IMR-90 (cell line): Measurements from ENCODE around the gene C3orf80. TPM values are rescaled to one million over a fixed set of nuclear protein-coding genes. Genes with fewer than 3 reads are reported as not detected.

Experiments
- ATAC-seq: fragments of 200-7000 bp; cut with Tn5 transposase; 2 replicates; pipeline ENCODE4 v1.9.1; 2020; ENCODE audit warnings: low read depth, mild to moderate bottlenecking, moderate library complexity
- BruUV-seq: library from RNA; stranded (reverse); fragments of 400-500 nt; replicated peaks from 2 replicates; lab custom pipeline; 2021; lab: Mats Ljungman, UMichigan
- CTCF ChIA-PET: fragments of 300-600 bp; formaldehyde crosslinking; extraction: SDS; loops from one replicate; lab custom pipeline; 2021; ENCODE audit warnings: antibody characterized with exemption; lab: Yijun Ruan, JAX
- POLR2A ChIA-PET: fragments of 300-600 bp; sonication (Branson Sonifier 250); formaldehyde crosslinking; loops from one replicate; lab custom pipeline; 2022; ENCODE audit warnings: antibody characterized with exemption; ENCODE audit not compliant: unreplicated experiment; lab: Charles Lee
- DNase-seq: peaks from one replicate; pipeline ENCODE4 v3.0.0; 2013
- H2AFZ ChIP-seq: replicated peaks from 2 replicates; pipeline ENCODE3; 2013; ENCODE audit warnings: low read length, mild to moderate bottlenecking; ENCODE audit not compliant: poor library complexity
- H2AK5ac ChIP-seq: 2 replicates; pipeline ENCODE4 v1.6.1; 2013; ENCODE audit warnings: low read depth, low read length, inconsistent platforms
- H2AK9ac ChIP-seq: replicated peaks from 2 replicates; pipeline ENCODE3; 2013; ENCODE audit warnings: mild to moderate bottlenecking, low read depth, low read length, moderate library complexity; ENCODE audit not compliant: poor library complexity
- H2BK120ac ChIP-seq: 2 replicates; pipeline ENCODE4 v1.6.1; 2013; ENCODE audit warnings: low read depth, low read length, inconsistent platforms
- H2BK15ac ChIP-seq: 3 replicates; pipeline ENCODE4 v1.6.1; 2013; ENCODE audit warnings: low read depth, low read length, inconsistent platforms
- H2BK20ac ChIP-seq: 2 replicates; pipeline ENCODE4 v1.6.1; 2013; ENCODE audit warnings: low read depth, mild to moderate bottlenecking, inconsistent platforms, low read length, moderate library complexity
- H2BK5ac ChIP-seq: 2 replicates; pipeline ENCODE4 v1.6.1; 2013; ENCODE audit warnings: mild to moderate bottlenecking, low read depth, low read length, inconsistent platforms; ENCODE audit not compliant: poor library complexity, severe bottlenecking
- H3K14ac ChIP-seq: replicated peaks from 2 replicates; pipeline ENCODE4 v1.6.1; 2013; ENCODE audit warnings: low read depth, low read length, inconsistent platforms
- H3K18ac ChIP-seq: 2 replicates; pipeline ENCODE4 v1.6.1; 2013; ENCODE audit warnings: low read depth, low read length, control low read depth
- H3K23ac ChIP-seq: 2 replicates; pipeline ENCODE4 v1.6.1; 2013; ENCODE audit warnings: low read depth, low read length, inconsistent platforms
- H3K27ac ChIP-seq: 2 replicates; pipeline ENCODE4 v1.5.1; 2013; ENCODE audit warnings: mild to moderate bottlenecking, control low read depth, low read length; ENCODE audit not compliant: insufficient read depth
- H3K27me3 ChIP-seq: 2 replicates; pipeline ENCODE4 v1.6.1; 2013; ENCODE audit warnings: low read length; ENCODE audit not compliant: control insufficient read depth, insufficient read depth
- H3K36me3 ChIP-seq: 2 replicates; pipeline ENCODE4 v1.6.1; 2013; ENCODE audit warnings: low read length, mixed read lengths; ENCODE audit not compliant: control insufficient read depth, insufficient read depth
- H3K4ac ChIP-seq: 2 replicates; pipeline ENCODE4 v1.6.1; 2013; ENCODE audit warnings: low read depth, low read length, inconsistent platforms
- H3K4me1 ChIP-seq: 2 replicates; pipeline ENCODE4 v1.6.1; 2013; ENCODE audit warnings: low read length, mixed read lengths; ENCODE audit not compliant: control insufficient read depth, insufficient read depth
- H3K4me2 ChIP-seq: 2 replicates; pipeline ENCODE4 v1.6.1; 2013; ENCODE audit warnings: low read depth, mild to moderate bottlenecking, control low read depth, low read length, moderate library complexity
- H3K4me3 ChIP-seq: 2 replicates; pipeline ENCODE4 v1.5.1; 2013; ENCODE audit warnings: low read depth, mild to moderate bottlenecking, control low read depth, low read length, moderate library complexity; ENCODE audit not compliant: insufficient read depth
- H3K56ac ChIP-seq: 2 replicates; pipeline ENCODE4 v1.6.1; 2013; ENCODE audit warnings: low read length, inconsistent platforms; ENCODE audit not compliant: insufficient read depth; ENCODE audit errors: extremely low read depth
- H3K79me1 ChIP-seq, 2 experiments: 2 replicates each; pipeline ENCODE4 v1.6.1; 2013; ENCODE audit warnings: low read length in 2 of 2, inconsistent platforms in 1 of 2, low read depth in 1 of 2
- H3K9ac ChIP-seq: 2 replicates; pipeline ENCODE4 v1.6.1; 2013; ENCODE audit warnings: low read depth, low read length, control low read depth
- H3K9me1 ChIP-seq: 2 replicates; pipeline ENCODE4 v1.6.1; 2013; ENCODE audit warnings: low read length, inconsistent platforms; ENCODE audit not compliant: insufficient read depth
- H3K9me3 ChIP-seq: 2 replicates; pipeline ENCODE4 v1.6.1; 2013; ENCODE audit warnings: low read length; ENCODE audit not compliant: control insufficient read depth, insufficient read depth
- H4K20me1 ChIP-seq: 2 replicates; pipeline ENCODE4 v1.6.1; 2013; ENCODE audit warnings: low read length, inconsistent platforms; ENCODE audit not compliant: insufficient read depth
- H4K5ac ChIP-seq: 2 replicates; pipeline ENCODE4 v1.6.1; 2013; ENCODE audit warnings: mild to moderate bottlenecking, low read depth, low read length, control low read depth
- H4K8ac ChIP-seq, 2 experiments: 2 replicates each; pipeline ENCODE4 v1.6.1; 2013; ENCODE audit warnings: low read depth in 2 of 2, low read length in 2 of 2, control low read depth in 1 of 2, inconsistent platforms in 1 of 2
- H4K91ac ChIP-seq: 2 replicates; pipeline ENCODE4 v1.6.1; 2013; ENCODE audit warnings: low read depth, low read length, inconsistent platforms; ENCODE audit not compliant: insufficient read depth
- BHLHE40 ChIP-seq: fragments of 150-350 bp; IDR thresholded peaks from 2 replicates; pipeline ENCODE4 v1.6.1; 2016; ENCODE audit warnings: mild to moderate bottlenecking, low read depth, low read length
- CEBPB ChIP-seq: IDR thresholded peaks from 2 replicates; pipeline ENCODE4 v1.6.1; 2012; ENCODE audit warnings: low read depth, low read length, improper control_type of control experiment
- CHD1 ChIP-seq: IDR thresholded peaks from 2 replicates; pipeline ENCODE4 v1.6.1; 2012; ENCODE audit warnings: low read depth, low read length, improper control_type of control experiment
- CTCF ChIP-seq: conservative IDR thresholded peaks from 2 replicates; pipeline ENCODE4 v1.5.1; 2012; ENCODE audit warnings: mild to moderate bottlenecking, low read depth, low read length, improper control_type of control experiment
- ELK1 ChIP-seq: fragments of 150-350 bp; IDR thresholded peaks from 2 replicates; pipeline ENCODE4 v1.6.1; 2016; ENCODE audit warnings: low read depth, mild to moderate bottlenecking, low read length, moderate library complexity, borderline replicate concordance
- FOS ChIP-seq: fragments of 150-350 bp; IDR thresholded peaks from 2 replicates; pipeline ENCODE4 v1.6.1; 2016; ENCODE audit warnings: low read depth, low read length
- MAFK ChIP-seq: IDR thresholded peaks from 2 replicates; pipeline ENCODE4 v1.6.1; 2012; ENCODE audit warnings: low read depth, low read length, improper control_type of control experiment
- MAZ ChIP-seq: IDR thresholded peaks from 2 replicates; pipeline ENCODE4 v1.6.1; 2012; ENCODE audit warnings: low read depth, mild to moderate bottlenecking, low read length, improper control_type of control experiment, moderate library complexity, borderline replicate concordance
- MXI1 ChIP-seq: IDR thresholded peaks from 2 replicates; pipeline ENCODE4 v1.6.1; 2012; ENCODE audit warnings: low read depth, mild to moderate bottlenecking, low read length, moderate library complexity, borderline replicate concordance
- NFE2L2 ChIP-seq: fragments of 150-350 bp; IDR thresholded peaks from 2 replicates; pipeline ENCODE4 v1.6.1; 2016; ENCODE audit warnings: low read depth, mild to moderate bottlenecking, low read length
- POLR2A ChIP-seq: IDR thresholded peaks from 2 replicates; pipeline ENCODE4 v1.6.1; 2012; ENCODE audit warnings: mild to moderate bottlenecking, low read depth, low read length
- RAD21 ChIP-seq: IDR thresholded peaks from 2 replicates; pipeline ENCODE4 v1.6.1; 2012; ENCODE audit warnings: low read length, improper control_type of control experiment
- RCOR1 ChIP-seq: IDR thresholded peaks from 2 replicates; pipeline ENCODE4 v1.6.1; 2012; ENCODE audit warnings: mild to moderate bottlenecking, low read length, improper control_type of control experiment; ENCODE audit not compliant: insufficient replicate concordance
- RFX5 ChIP-seq: IDR thresholded peaks from 2 replicates; pipeline ENCODE4 v1.8.0; 2012; ENCODE audit warnings: low read depth, mild to moderate bottlenecking, low read length, moderate library complexity
- SMC3 ChIP-seq: fragments of 150-350 bp; IDR thresholded peaks from 2 replicates; pipeline ENCODE4 v1.6.1; 2016; ENCODE audit warnings: low read depth, mild to moderate bottlenecking, antibody characterized with exemption, low read length, moderate library complexity
- USF2 ChIP-seq: fragments of 150-350 bp; IDR thresholded peaks from 2 replicates; pipeline ENCODE4 v1.6.1; 2017; ENCODE audit warnings: mild to moderate bottlenecking, antibody characterized with exemption, low read length, low read depth
- WGBS, 2 experiments: methylation state at CpG; one replicate each; pipeline versions ENCODE4 v1.1.5 to v1.1.7; 2013; ENCODE audit warnings: missing lambda C conversion rate in 2 of 2; ENCODE audit not compliant: insufficient read length in 1 of 2; ENCODE audit errors: extremely low coverage in 2 of 2; 5-methylcytosine and 5-hydroxymethylcytosine counted together
- dilution Hi-C: fragments of 300-500 bp; cut with HindIII; formaldehyde crosslinking; loops from one replicate; pipeline ENCODE4 v1.14.3; 2018; ENCODE audit warnings: low sequenced_read_pairs; ENCODE audit not compliant: unreplicated experiment
- in situ Hi-C: fragments of 300-500 bp; cut with MboI; formaldehyde crosslinking; loops from 3 replicates; pipeline ENCODE4 v1.14.3; 2019; ENCODE audit warnings: low sequenced_read_pairs, inconsistent platforms, mixed read lengths
- intact Hi-C: fragments of 100-400 bp; cut with micrococcal nuclease; formaldehyde crosslinking; loops from 2 replicates; pipeline ENCODE4 v1.10.0; 2022
- polyA plus RNA-seq, 3 experiments: library from polyadenylated mRNA; depleted of rRNA; stranded (reverse); fragments of >200 nt; gene quantifications; 2 replicates each; pipeline ENCODE4 v1.2.3, GENCODE V29; 2012; ENCODE audit warnings: low replicate concordance in 1 of 3
- total RNA-seq: library from RNA; depleted of rRNA; stranded (reverse); fragments of >200 nt; gene quantifications from 2 replicates; pipeline ENCODE4 v1.2.3, GENCODE V29; 2012

The C3orf80 gene
- total and polyA plus RNA-seq, 2 of the 4 experiments (the other 2 are of a cell fraction): not detected

- Histone ChIP-seq H3K23ac (no peak overlapping the region), H2BK20ac (no peak overlapping the region), H2BK15ac (no peak overlapping the region), H3K4me2 (no peak overlapping the region), H3K27ac (no peak overlapping the region), H3K9ac (no peak overlapping the region), H2AFZ (no peak overlapping the region), H3K9me3 (no peaks in the 10 kb centered on the region; the same call in 1 of the 2 replicates), H4K20me1 (no peaks in the 10 kb centered on the region), H4K8ac (no peak overlapping the region), H3K4me1 (no peaks in the 10 kb centered on the region), H2BK120ac (no peak overlapping the region), H3K79me1 (no peaks in the 10 kb centered on the region), H3K4ac (no peak overlapping the region), H4K5ac (no peak overlapping the region), H3K27me3 (peaks cover 4% of the 10 kb centered on the region), H3K18ac (no peak overlapping the region), H3K56ac (no peak overlapping the region), H4K91ac (no peak overlapping the region), H3K9me1 (no peaks in the 10 kb centered on the region), H2AK5ac (no peak overlapping the region), H2AK9ac (no peak overlapping the region), H3K4me3 (no peak overlapping the region), H2BK5ac (no peak overlapping the region), H3K14ac (no peak overlapping the region), H3K36me3 (no peaks in the 10 kb centered on the region)
- in situ Hi-C loops (no loop called here), intact Hi-C loops (no loop called here), dilution Hi-C loops (no loop called here)
- ChIA-PET POLR2A (no interaction called here), CTCF (no interaction called here)
- DNase-seq (no peak), ATAC-seq (no peak)
- BruUV-seq: no TSS peak
- no peak for TF ChIP-seq MAFK
- TF ChIP-seq FOS: no peak
- no peak for TF ChIP-seq RAD21
- no peak for TF ChIP-seq RFX5
- no peak for TF ChIP-seq CTCF
- TF ChIP-seq BHLHE40: no peak
- TF ChIP-seq USF2: no peak
- no peak for TF ChIP-seq CHD1
- no peak for TF ChIP-seq MXI1
- TF ChIP-seq CEBPB: no peak
- TF ChIP-seq MAZ: no peak
- TF ChIP-seq RCOR1: no peak
- no peak for TF ChIP-seq NFE2L2
- no peak for TF ChIP-seq POLR2A
- TF ChIP-seq ELK1: no peak
- no peak for TF ChIP-seq SMC3
- WGBS, 2 experiments: no CpG with 5 or more reads among the region's 4 CpGs
Observed at GRCh38 chr3:160205606-160206005, 19.6 kb upstream of the C3orf80 start.
